OCI-LY7 (cell line): ENCODE data around the gene CORO2B. TPM values are rescaled to one million over a fixed set of nuclear protein-coding genes. Genes with fewer than 3 reads are reported as not detected.

Experiments
- BruUV-seq: library from RNA; stranded (reverse); fragments of 400-500 nt; replicated peaks from 2 replicates; lab custom pipeline; 2021; lab: Mats Ljungman, UMichigan
- CTCF ChIA-PET: fragments of 300-600 bp; sonication (Branson Sonifier 250); formaldehyde crosslinking; loops from one replicate; lab custom pipeline; 2022; ENCODE audit warnings: antibody characterized with exemption; ENCODE audit not compliant: unreplicated experiment; lab: Charles Lee
- POLR2A ChIA-PET: fragments of 300-600 bp; sonication (Branson Sonifier 250); formaldehyde crosslinking; loops from one replicate; lab custom pipeline; 2022; ENCODE audit warnings: antibody characterized with exemption; lab: Charles Lee
- DNase-seq: peaks from one replicate; pipeline ENCODE4 v3.0.0-alpha.2; 2015; ENCODE audit warnings: low spot score
- H2AFZ ChIP-seq: fragments of 200-600 bp; sonication (generic), shearing (Covaris generic); 2 replicates; pipeline ENCODE4 v1.6.1; 2014; ENCODE audit warnings: mild to moderate bottlenecking, antibody characterized with exemption, low read length, moderate library complexity
- H3K27ac ChIP-seq: fragments of 200-600 bp; sonication (generic); 2 replicates; pipeline ENCODE4 v1.5.1; 2014; ENCODE audit warnings: mixed run types, low read depth, mild to moderate bottlenecking, moderate library complexity, low read length, inconsistent platforms; ENCODE audit not compliant: poor library complexity, severe bottlenecking
- H3K36me3 ChIP-seq: fragments of 200-600 bp; sonication (generic); 2 replicates; pipeline ENCODE4 v1.6.1; 2014; ENCODE audit warnings: mild to moderate bottlenecking, antibody characterized with exemption, low read length, moderate library complexity, mixed read lengths; ENCODE audit not compliant: insufficient read depth
- H3K4me1 ChIP-seq: fragments of 200-600 bp; sonication (generic); 2 replicates; pipeline ENCODE4 v1.5.1; 2014; ENCODE audit warnings: mild to moderate bottlenecking, low read length; ENCODE audit not compliant: insufficient read depth, poor library complexity, severe bottlenecking
- H3K4me2 ChIP-seq: fragments of 200-600 bp; sonication (generic); 2 replicates; pipeline ENCODE4 v1.6.1; 2014; ENCODE audit warnings: mild to moderate bottlenecking, low read length
- H3K4me3 ChIP-seq: fragments of 200-600 bp; sonication (generic); 2 replicates; pipeline ENCODE4 v1.5.1; 2014; ENCODE audit warnings: mild to moderate bottlenecking, low read depth, low read length; ENCODE audit not compliant: poor library complexity, severe bottlenecking
- H3K79me2 ChIP-seq: fragments of 200-600 bp; sonication (generic); 2 replicates; pipeline ENCODE4 v1.6.1; 2016; ENCODE audit warnings: low read depth, mild to moderate bottlenecking, low read length, moderate library complexity, mixed read lengths; ENCODE audit not compliant: insufficient read depth
- H3K9me2 ChIP-seq: fragments of 200-600 bp; sonication (generic); 2 replicates; pipeline ENCODE4 v1.6.1; 2016; ENCODE audit warnings: mild to moderate bottlenecking, low read length, mixed read lengths; ENCODE audit not compliant: insufficient read depth
- H3K9me3 ChIP-seq: fragments of 200-600 bp; sonication (generic); 2 replicates; pipeline ENCODE4 v1.6.1; 2014; ENCODE audit warnings: mild to moderate bottlenecking, mixed run types, low read length, mixed read lengths
- H4K20me1 ChIP-seq: fragments of 200-600 bp; sonication (generic); 2 replicates; pipeline ENCODE4 v1.6.1; 2014; ENCODE audit warnings: mild to moderate bottlenecking, antibody characterized with exemption, low read length, moderate library complexity, mixed read lengths; ENCODE audit not compliant: insufficient read depth
- CTCF ChIP-seq: fragments of 200-600 bp; sonication (generic); conservative IDR thresholded peaks from 2 replicates; pipeline ENCODE4 v1.5.1; 2014; ENCODE audit warnings: mild to moderate bottlenecking, antibody characterized with exemption, low read length, moderate library complexity, mixed read lengths
- EZH2phosphoT487 ChIP-seq: fragments of 200-600 bp; sonication (generic); IDR thresholded peaks from 2 replicates; pipeline ENCODE4 v1.6.1; 2018; ENCODE audit warnings: low read depth, borderline replicate concordance, mild to moderate bottlenecking, mixed run types, antibody characterized with exemption, low read length, moderate library complexity, mixed read lengths
- intact Hi-C: fragments of 100-400 bp; cut with micrococcal nuclease; formaldehyde crosslinking; loops from one replicate; pipeline ENCODE4 v1.10.0; 2022; ENCODE audit not compliant: unreplicated experiment
- total RNA-seq, 2 experiments: library from RNA; depleted of rRNA in 1 of 2; stranded (reverse); fragments of >200 nt in 1 of 2; shearing (Covaris generic) in 1 of 2; gene quantifications; 2 replicates each; pipeline ENCODE4 v1.2.3, GENCODE V29; 2014 to 2022

The CORO2B gene
- total RNA-seq, 2 experiments from 2014 or later, result 7.4 to 12.5 TPM

GRCh38 chr15:68653801-68654200 is 75.0 kb downstream of the CORO2B start:
- Histone ChIP-seq H3K27ac (no peak overlapping the region), H4K20me1 (no peaks in the 10 kb centered on the region), H3K79me2 (no peaks in the 10 kb centered on the region), H3K36me3 (peaks cover 16% of the 10 kb centered on the region; the same call in 1 of the 2 replicates), H2AFZ (no peak overlapping the region), H3K4me3 (no peak overlapping the region), H3K9me2 (no peaks in the 10 kb centered on the region), H3K4me2 (no peak overlapping the region), H3K4me1 (peaks cover 44% of the 10 kb centered on the region), H3K9me3 (no peaks in the 10 kb centered on the region)
- ChIA-PET POLR2A (interaction anchor here (0.6 to 1.5 kb wide), 3 partner anchors 19 to 192 kb away, joined by 3 to 7 read pairs (median 6); no protein-coding TSS in a partner anchor), CTCF (interaction anchor here (0.8 kb wide), 1 partner anchor 222 kb away, joined by 4 read pairs; no protein-coding TSS in a partner anchor)
- TF ChIP-seq CTCF (no peak), EZH2phosphoT487 (no peak)
- intact Hi-C loops, result no loop called here
- no peak for DNase-seq
- BruUV-seq, result no TSS peak

GRCh38 chr15:68654786-68655560 is 76.2 kb downstream of the CORO2B start:
- no peak overlapping the region for H3K4me3 ChIP-seq
- H3K9me3 ChIP-seq, result no peaks in the 10 kb centered on the region
- no peak overlapping the region for H3K4me2 ChIP-seq
- H2AFZ ChIP-seq, result no peak overlapping the region
- peaks cover 16% of the 10 kb centered on the region for H3K36me3 ChIP-seq
- no TSS peak for BruUV-seq
- H3K4me1 ChIP-seq, result peaks cover 32% of the 10 kb centered on the region
- intact Hi-C loops, result no loop called here
- no peak overlapping the region for H3K27ac ChIP-seq
- CTCF ChIA-PET, result interaction anchor here (1.0 kb wide), 1 partner anchor 21 kb away, joined by 3 read pairs; no protein-coding TSS in a partner anchor
- DNase-seq, result no peak
- POLR2A ChIA-PET, result interaction anchor here (0.6 to 1.5 kb wide), 2 partner anchors 21 to 188 kb away, joined by 4 to 7 read pairs; no protein-coding TSS in a partner anchor
- no peaks in the 10 kb centered on the region for H3K79me2 ChIP-seq
- no peaks in the 10 kb centered on the region for H4K20me1 ChIP-seq
- TF ChIP-seq EZH2phosphoT487 (no peak), CTCF (no peak)
- H3K9me2 ChIP-seq, result no peaks in the 10 kb centered on the region
